GM21825 (cell line): ENCODE measurements around the gene TLX1.
"Not testable (repeated sequence)": the region's sequence is repeated elsewhere in the genome, so short reads cannot be mapped to it uniquely, and the experiment has no call there.

ENCODE experiments used
- ATAC-seq: cut with Tn5 transposase; IDR thresholded peaks from one replicate; pipeline ENCODE4 v1.9.1; 2021; ENCODE audit warnings: mild to moderate bottlenecking, moderate library complexity; ENCODE audit not compliant: unreplicated experiment

Gene TLX1

GRCh38 chr10:101146392-101147251, 15.5 kb downstream of the TLX1 start:
- ATAC-seq: no peak

GRCh38 chr10:101151395-101151794, 20.3 kb downstream of the TLX1 start:
- ATAC-seq: no peak

- no peak for ATAC-seq
These were observed 21.2 kb downstream of the TLX1 start for GRCh38 chr10:101152316-101152715.

GRCh38 chr10:101154506-101154905, 23.4 kb downstream of the TLX1 start:
- not testable (repeated sequence) for ATAC-seq

GRCh38 chr10:101155896-101156295, 24.8 kb downstream of the TLX1 start:
- no peak for ATAC-seq

GRCh38 chr10:101157756-101158458, 26.8 kb downstream of the TLX1 start:
- ATAC-seq: no peak

- ATAC-seq: no peak
These were observed 27.5 kb downstream of the TLX1 start for GRCh38 chr10:101158459-101159058.

- no peak for ATAC-seq
These were observed 30.6 kb downstream of the TLX1 start for GRCh38 chr10:101161494-101162299.

GRCh38 chr10:101162677-101163076, 31.6 kb downstream of the TLX1 start:
- no peak for ATAC-seq

GRCh38 chr10:101164020-101164419, 32.9 kb downstream of the TLX1 start:
- no peak for ATAC-seq

GRCh38 chr10:101165736-101166135, 34.6 kb downstream of the TLX1 start:
- no peak for ATAC-seq

- no peak for ATAC-seq
These were observed 35.3 kb downstream of the TLX1 start for GRCh38 chr10:101166430-101166829.

GRCh38 chr10:101172741-101173140, 41.6 kb downstream of the TLX1 start:
- no peak for ATAC-seq

- ATAC-seq: no peak
These were observed 43.2 kb downstream of the TLX1 start for GRCh38 chr10:101174319-101174718.

GRCh38 chr10:101176577-101176976, 45.5 kb downstream of the TLX1 start:
- ATAC-seq: no peak

GRCh38 chr10:101182936-101183335, 51.8 kb downstream of the TLX1 start:
- ATAC-seq: no peak

GRCh38 chr10:101183458-101184183, 52.5 kb downstream of the TLX1 start:
- no peak for ATAC-seq
